Stimulated activated CD8-positive, alpha-beta memory T cell treated with anti-CD3 and anti-CD28 coated beads, Interleukin-12 subunit alpha, Interleukin-12 subunit beta, amount 100 ng/mL, for 24 hours (primary cell): ENCODE data around the gene SCFD2.

Source experiments
- DNase-seq: peaks from one replicate; pipeline ENCODE4 v3.0.0-alpha.2; 2020; ENCODE audit errors: extremely low read depth

SCFD2 gene

DNA sequence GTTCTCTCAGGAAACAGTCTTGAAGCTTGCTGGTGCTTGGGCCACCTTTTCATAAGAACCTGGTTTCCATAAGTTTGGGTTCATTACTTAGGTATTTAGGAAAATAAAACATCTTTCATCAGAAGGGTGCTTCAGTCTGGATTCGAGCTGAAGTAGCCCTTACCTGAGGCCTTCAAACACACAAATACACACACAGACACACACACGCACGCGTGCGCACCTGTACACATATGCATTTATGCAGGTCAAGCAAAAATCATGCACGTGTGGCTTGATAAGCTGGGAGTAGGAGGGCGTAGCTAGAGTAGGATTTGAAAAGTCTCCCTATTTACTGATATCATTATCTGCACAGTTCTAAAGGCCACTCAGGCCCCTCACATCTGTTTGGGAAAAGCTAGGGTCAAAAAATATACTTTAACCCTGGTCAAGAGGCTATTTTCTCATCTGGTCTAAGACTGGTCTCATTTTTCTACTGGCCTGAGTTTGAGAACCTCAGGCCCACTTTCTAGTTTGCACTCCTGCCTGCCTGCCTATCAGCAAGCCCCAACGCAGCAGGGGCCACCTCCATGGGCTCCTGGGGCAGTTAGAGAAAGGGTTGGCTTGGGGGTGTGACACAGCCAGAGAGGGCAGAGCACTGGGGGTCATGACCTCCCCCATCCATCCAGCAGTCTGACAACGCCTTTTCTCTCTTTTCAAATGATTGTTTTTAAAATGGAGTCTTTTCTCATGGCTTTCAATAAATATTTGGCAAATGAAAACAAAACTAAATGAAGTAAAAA lies 439.5 kb downstream of the SCFD2 start:
- no peak for DNase-seq

DNA sequence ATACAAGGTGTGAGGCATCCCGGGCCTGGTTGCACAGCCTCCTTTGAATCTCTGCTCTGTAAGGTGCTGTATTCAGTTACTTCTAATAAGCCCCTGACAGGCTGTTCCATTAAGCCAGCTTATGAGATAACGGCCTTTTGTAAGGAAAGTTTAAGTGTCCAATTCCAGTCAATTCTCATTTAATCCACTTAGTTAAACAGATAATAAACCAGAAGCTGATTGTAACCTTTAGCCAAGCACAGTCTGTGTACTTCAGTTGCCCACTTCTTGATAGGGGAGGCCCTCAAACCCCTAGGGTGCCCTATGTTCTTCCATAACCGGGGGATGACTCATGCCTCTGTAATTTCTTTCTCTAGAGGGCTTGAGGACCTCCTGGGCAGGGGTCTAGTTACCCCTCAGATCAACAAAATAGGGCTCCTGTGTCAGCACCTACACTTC lies 440.3 kb downstream of the SCFD2 start:
- no peak for DNase-seq

DNA sequence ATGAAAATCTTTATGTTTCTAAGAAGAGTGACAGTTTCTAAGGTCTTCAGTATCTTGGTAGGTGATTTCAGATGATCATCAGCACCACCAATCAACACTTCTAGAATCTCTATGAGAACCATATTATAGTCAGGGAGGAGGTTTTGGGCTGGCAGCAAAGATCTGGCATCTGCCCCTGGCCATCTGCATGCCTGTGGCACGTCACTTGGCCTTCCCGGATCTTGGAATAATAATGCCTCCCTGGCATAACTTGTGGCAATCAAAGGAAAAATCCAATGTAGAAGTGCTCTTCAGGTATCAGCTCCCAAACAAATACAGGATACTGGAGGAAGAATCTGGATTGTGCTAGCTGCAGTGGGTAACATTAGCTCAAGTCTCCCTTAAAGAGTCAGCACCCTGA lies 446.4 kb downstream of the SCFD2 start:
- no peak for DNase-seq

DNA sequence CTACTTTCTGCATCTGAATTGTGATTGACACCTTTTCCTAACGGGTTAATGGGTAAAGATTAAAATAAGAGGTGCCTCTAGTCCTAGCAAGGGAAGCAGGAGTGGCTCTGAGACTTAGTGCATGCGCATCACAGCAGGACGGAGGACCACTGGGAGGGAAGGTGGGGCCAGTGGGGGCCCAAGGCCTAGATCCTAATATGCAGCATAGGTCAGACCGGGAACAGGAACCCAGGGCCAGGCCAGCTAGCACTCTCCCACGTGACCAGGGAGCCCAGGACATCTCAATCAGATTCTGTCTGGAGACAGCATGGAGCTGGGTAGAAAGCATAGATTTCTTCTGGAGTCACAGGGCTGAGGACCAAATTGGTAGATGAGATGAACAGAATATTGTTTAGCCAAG lies 448.0 kb downstream of the SCFD2 start:
- no peak for DNase-seq

DNA sequence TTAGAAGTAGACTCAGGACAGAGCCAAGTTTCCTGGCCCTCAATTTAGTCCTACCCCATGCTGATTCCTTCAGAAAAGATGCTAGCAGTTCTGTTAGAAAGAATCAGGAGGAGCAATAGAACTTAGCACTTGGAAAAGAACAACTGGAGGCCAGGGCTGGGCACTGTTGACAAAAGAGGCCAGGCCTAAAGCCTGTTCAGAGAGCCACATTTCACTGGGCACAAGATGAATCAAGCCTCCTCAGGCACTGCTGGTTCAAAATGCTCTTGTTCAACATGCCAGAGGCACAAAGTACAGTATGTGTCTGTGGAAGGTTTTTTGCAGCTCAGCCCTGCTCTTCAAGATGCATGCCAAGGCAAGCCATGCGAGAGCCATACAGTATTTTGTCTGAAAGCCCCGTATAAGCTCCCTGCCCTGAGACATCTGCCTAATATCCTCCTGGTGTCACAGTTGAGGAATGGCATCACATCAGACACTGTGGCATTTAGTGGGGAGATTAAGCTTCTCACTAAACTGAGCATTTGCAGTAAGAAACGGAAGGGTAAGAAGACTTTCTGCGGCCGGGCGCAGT lies 450.0 kb downstream of the SCFD2 start:
- no peak for DNase-seq

DNA sequence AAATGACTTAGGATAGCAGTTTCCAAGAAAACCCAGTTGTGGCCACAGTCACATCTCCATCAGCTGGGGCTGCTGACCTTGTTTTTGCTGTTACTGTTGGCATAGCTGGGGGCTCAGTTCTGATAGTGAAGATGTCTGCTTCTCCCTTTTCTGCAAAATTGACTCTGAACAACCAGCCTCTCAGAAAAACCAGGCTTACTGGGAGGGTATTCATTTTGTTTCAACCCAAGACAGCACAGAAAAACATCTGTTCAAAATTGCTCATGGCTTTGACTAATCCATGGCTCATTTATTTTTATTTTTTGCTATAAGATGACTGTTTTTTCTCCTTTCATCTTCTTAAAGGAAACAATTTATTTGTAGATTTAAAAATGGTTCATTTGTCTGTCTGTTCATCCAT lies 450.7 kb downstream of the SCFD2 start:
- no peak for DNase-seq

DNA sequence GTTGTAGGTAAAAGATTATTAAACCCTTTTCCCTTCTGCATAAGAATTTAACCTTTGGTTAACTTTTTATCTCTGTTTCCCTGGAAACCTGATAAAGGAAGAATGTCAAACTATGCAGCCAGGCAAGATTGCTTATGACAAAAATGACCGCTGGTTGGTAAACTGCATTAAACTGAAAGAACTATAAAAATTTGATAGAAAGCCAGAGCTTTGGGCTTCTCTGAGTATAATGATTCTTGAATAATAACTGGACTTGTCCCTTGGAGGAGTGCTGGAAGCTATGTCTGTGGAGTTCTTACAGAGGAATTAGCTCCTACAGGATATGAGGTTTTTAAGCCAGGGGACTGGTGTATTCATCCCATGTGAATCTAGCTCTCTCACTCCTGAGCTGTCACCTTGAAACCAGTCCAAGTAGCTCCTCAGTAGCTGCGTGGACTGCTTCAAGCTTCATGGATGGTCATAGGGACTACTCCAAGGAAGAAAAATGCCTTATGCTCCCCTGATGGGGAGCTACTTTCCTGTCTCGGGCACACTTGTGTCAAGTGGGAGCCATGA lies 451.7 kb downstream of the SCFD2 start:
- no peak for DNase-seq

DNA sequence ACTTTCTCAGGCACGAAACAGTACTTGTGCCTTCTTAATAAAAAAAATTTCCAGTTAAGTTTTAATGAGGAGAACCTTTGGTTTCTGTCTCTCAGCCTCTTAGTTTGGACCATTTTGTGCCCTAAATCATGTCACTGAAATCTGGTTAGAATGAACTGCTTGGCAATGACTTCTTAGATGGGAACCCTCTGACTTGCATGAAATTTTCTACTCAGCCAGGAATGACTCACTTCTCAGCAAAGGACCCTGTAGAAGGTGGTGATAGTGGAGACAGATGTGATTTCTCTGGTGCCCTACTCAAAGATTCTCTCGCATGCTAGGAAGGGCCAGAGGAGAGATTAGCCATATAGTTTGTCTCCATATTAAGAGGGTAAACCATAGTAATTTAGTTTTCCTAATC lies 453.3 kb downstream of the SCFD2 start:
- no peak for DNase-seq

DNA sequence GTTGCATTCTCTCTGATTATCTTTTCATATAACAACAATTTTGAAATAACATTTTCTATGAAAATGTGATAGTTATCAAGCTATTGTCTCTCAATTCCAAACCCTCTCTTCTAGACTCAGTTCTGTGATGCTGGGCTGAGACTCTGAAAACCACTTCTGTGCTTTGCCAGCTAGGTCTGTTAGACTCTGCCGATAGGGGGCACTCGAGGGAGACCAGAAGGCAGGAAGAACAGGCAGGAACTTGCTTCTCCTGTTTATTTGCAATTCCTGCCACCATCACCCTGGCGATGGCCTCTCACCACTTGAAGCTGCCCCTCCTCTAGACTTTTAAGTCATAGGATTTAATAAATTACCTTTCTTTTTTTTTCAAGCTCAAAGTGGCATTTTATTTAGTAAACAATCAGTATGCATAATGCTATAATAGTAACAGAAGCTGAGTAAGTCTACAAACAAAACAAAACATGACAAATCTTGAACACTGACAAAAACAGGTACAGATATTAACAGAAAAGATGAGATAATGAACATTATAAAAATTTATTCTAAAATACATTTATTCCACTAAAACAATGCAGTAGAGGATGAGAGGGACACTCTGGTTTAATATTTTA lies 454.1 kb downstream of the SCFD2 start:
- peak; percentile 23 for DNase-seq

DNA sequence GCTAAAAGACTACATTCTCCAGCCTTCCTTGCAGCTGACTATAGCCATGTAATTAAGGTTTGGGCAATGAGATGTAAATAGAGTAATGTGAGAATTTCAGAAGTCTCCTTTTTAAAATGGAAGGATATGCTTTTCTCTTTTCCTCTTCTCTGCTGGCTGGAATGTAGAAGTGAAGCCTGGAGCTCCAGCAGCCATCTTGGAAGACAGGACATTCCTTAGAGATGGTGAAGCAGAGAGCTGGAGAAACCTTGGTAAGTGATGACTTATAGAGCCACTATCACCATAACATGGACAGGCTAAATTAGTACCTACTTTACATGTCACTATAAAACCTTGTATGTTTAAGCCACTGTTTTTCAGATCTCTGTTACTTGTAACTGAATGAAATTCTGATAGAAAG lies 455.7 kb downstream of the SCFD2 start:
- no peak for DNase-seq

DNA sequence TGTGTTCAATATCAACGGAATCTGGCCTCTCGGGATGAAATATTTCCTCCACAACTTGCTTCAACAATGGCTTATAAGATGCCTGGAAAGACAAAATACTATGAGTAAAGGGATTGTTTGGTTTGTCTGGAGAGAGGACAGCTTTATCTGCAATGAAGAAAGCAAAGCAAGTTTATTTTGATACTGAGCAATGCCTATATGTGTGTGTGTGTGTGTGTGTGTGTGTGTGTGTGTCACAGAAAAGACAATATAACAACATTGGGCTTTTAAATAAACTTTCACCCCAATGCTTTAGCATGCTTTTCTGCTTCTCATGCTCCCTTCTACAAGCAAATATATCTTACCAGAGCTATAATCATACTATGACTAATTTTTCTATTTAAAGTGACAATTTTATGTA lies 458.4 kb downstream of the SCFD2 start:
- no peak for DNase-seq

DNA sequence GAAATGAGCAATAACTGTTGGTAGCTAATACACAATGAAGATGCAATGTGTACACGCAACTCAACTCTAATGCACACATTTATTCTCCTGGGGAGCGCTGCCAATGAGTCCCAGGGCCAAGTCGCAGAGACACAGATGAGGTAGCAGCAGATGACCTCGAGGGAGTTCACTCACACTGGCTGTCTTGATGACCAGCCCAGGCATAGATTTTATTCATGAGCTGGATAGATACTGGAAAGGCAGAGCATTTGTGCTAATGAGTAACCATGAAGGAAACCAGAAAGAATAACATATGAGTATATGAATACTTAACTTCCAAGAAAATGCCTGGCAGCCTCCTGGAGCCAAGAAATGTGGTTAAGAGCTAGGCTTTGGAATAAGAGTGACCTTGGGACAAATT lies 461.4 kb downstream of the SCFD2 start:
- no peak for DNase-seq

DNA sequence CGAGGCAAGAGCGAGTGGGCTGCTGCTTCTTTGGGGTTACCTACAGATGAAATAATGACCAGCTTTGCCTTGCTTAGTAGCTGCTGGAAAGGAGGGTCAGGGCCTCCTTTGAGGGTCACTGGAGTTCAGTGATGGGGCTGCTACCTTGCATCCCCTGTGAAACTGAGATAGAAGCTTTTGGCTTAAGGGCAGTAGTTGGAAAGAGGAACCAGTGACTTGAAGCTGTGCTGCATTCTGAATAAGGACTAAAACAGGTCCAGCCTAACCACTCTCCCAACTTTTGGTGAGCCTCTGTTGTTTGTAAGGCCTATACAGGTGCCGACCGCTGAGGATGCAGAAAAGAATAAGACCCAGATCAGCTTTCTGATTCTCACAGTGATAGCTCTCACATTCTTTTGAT lies 462.6 kb downstream of the SCFD2 start:
- no peak for DNase-seq

DNA sequence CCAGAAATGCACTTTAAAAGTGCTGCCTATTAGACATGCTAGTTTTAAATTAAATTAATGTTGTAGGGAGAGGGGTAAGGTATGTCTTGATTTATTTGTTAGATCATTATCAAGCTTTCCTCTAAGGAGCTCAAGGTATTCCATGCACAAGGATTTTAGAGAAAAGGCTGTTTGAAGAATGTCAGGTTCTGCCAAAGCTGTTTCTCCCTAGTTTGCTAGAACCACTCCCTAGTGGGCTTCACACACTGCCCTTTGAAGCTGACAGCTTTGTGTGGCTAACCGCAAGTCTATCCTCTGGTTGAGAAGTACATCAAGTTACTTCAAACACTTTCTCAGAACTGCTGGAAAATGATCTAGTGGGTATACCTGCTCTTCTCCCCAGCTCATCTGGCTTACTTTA lies 471.4 kb downstream of the SCFD2 start:
- no peak for DNase-seq

DNA sequence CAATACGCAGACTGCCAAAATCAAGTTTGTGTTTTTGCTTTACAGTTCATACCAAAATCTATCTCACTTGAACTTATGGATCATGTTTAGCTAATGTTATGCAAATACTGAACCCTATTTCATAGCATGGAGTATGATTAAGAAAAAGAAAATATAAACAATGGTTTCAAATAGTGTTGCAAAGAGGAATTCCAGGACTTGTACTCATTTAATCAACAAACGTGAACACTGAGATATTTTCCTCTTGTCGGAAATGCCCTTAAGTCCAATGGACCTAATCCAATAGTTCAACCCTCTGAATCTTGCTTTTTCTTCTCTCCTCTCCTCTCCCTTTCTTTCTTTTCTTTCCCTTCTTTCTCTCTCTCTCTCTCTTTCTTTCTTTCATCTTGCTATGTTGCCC lies 473.0 kb downstream of the SCFD2 start:
- DNase-seq, result no peak

DNA sequence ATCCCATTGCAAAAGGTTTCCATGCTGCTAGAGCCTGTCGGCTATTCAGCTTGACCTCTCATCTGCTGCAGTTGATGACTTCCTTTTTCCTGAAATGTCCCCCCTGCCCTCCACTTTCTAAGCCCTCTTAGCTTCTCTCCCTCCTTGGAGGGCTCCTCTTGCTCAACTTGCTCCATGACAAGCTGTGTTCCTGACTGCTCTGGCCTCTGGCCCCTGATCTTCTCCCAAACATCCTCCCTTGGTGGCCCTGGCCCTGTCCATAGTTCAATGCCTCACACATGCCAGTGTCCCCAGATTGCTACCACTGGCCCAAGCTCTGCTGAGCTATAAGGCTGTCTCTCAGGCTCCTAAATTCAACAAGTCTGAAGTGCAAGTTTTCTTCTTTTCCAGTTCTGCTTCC lies 474.1 kb downstream of the SCFD2 start:
- no peak for DNase-seq

DNA sequence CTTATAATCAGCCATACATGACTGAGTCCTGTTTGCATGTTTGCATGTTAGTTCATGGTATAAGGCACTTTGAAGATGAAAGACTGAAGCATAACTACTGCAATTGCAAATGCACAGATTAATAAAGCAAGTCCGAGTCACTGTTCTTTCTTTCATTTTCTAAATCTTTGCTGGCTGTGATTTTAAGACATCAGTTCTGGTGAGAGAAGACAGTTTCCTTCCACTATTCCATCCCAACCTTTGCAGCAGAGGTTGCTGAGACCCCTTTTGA lies 475.4 kb downstream of the SCFD2 start:
- no peak for DNase-seq

DNA sequence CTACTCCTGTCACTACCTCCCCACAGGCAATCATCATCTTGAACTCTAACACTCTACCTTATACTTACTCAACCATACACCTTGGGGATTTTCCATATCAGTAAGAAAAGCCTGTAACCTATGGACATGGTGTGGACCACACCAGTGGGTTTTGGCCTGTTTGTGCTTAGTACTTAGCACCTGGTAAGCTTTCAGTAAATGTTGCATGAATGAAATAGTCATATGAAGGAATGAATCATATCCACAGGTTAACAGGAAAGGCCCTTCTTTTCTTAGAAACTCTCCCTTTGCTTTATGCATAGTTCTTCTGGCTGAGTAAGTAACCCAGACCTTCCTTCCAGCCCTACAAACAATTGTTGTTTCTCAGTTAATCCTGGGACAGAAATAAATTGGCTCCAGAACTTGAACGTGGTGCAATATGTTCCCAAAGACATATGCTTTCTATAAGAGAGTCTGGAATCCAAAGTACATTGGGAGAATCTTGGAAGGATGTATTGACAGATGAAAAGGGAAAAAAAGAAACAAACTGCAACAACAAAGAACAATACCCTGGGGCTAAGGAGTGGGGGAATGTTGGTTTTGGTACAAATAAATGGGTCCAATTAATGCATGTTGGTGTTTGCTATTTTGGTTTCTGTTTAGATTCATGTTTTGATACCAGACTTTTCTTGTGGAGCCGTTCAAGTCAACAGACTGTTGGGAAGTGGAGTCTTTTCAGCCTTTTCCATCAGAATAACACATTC lies 475.9 kb downstream of the SCFD2 start:
- no peak for DNase-seq

DNA sequence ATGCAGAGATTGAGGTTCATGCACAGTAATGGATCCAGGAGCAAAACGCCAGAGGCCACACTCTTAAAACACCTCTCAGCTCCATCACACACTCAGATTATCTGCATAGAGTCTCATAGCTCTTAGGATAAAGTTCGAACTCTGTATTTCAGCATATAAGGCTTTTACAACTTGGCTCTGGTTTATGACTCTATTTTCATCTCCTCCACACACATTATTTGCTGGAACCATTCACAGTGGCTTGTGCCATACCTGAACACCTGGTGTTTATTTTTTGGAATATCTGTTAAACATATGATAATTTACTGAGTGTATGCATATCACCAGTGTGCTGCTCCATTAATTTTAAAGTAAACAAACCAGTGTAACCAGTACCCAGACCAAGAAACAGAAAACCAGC lies 476.5 kb downstream of the SCFD2 start:
- DNase-seq, result no peak

DNA sequence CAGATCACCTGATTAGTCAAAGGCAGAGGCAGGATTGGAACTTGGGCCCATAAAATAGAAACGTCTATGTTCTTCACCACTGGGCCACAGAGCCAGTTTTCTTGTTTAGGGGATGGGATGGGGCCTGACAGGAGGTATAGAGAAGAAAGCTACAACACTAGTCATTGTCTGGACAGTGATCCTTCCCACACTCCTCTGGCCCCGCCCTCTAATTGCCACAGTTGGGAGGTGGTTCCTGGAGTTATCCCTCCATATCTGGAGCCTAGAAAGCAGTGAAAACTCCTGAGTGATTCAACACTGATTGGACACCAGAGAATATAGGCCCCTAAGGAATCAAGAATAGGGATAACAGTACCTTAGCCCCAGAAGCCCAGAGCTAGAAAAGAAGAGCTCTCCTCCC lies 480.9 kb downstream of the SCFD2 start:
- DNase-seq, result no peak

DNA sequence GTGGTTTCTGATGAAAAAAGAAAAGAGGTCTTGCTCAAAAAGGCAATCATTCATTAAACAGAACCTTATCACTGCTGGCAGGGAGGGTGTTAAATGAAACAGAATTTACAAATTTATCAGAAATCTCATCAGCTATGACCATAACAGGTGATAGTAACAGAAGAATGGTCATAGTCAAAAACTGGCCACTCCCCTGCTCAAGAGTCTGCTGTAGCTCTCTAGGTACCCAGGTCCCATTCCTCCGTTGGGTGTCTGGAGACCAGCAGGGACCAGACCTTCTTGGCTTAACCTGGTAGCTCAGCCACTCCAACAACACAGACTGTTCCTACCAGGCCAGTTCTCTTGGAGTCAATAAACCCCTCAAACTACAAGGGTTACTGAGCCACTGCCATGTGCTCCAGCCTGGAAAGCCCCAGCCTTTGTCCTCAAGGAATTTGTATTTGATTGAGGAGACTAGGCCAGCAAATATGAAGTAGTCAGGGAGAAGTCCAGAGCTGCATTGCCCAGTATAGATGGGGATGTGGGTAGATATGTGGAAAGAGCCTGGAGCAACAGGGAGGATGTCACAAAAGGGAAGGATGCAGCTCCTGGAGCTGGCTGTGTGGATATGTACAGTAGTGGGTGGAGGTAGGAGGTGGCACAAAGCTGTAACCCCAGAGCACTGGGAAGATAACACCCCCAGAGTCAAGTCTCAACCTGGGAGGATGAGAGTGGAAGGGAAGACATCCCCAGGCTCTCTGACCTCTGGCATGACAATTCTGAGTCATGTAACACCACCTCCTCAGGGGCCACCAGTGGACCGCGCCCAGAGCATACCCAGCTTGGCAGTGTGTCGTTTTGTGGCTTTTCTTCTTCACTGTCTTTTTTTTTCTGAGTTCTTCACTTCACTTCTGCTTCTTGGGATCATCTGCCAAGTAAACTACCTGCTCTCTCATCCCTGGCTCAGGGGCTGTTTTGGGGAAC lies 481.9 kb downstream of the SCFD2 start:
- DNase-seq, result no peak
